OCI-LY7 (cell line): Measurements from ENCODE around the gene PIEZO2. TPM values are rescaled to one million over a fixed set of nuclear protein-coding genes. Genes with fewer than 3 reads are reported as not detected.
A peak's percentile ranks its signal among the peaks of the same experiment; 100 is the strongest.

Experiments
- BruUV-seq: library from RNA; stranded (reverse); fragments of 400-500 nt; replicated peaks from 2 replicates; lab custom pipeline; 2021; lab: Mats Ljungman, UMichigan
- CTCF ChIA-PET: fragments of 300-600 bp; sonication (Branson Sonifier 250); formaldehyde crosslinking; loops from one replicate; lab custom pipeline; 2022; ENCODE audit warnings: antibody characterized with exemption; ENCODE audit not compliant: unreplicated experiment; lab: Charles Lee
- POLR2A ChIA-PET: fragments of 300-600 bp; sonication (Branson Sonifier 250); formaldehyde crosslinking; loops from one replicate; lab custom pipeline; 2022; ENCODE audit warnings: antibody characterized with exemption; lab: Charles Lee
- DNase-seq: peaks from one replicate; pipeline ENCODE4 v3.0.0-alpha.2; 2015; ENCODE audit warnings: low spot score
- H2AFZ ChIP-seq: fragments of 200-600 bp; sonication (generic), shearing (Covaris generic); 2 replicates; pipeline ENCODE4 v1.6.1; 2014; ENCODE audit warnings: mild to moderate bottlenecking, antibody characterized with exemption, low read length, moderate library complexity
- H3K27ac ChIP-seq: fragments of 200-600 bp; sonication (generic); 2 replicates; pipeline ENCODE4 v1.5.1; 2014; ENCODE audit warnings: mixed run types, low read depth, mild to moderate bottlenecking, moderate library complexity, low read length, inconsistent platforms; ENCODE audit not compliant: poor library complexity, severe bottlenecking
- H3K36me3 ChIP-seq: fragments of 200-600 bp; sonication (generic); 2 replicates; pipeline ENCODE4 v1.6.1; 2014; ENCODE audit warnings: mild to moderate bottlenecking, antibody characterized with exemption, low read length, moderate library complexity, mixed read lengths; ENCODE audit not compliant: insufficient read depth
- H3K4me1 ChIP-seq: fragments of 200-600 bp; sonication (generic); 2 replicates; pipeline ENCODE4 v1.5.1; 2014; ENCODE audit warnings: mild to moderate bottlenecking, low read length; ENCODE audit not compliant: insufficient read depth, poor library complexity, severe bottlenecking
- H3K4me2 ChIP-seq: fragments of 200-600 bp; sonication (generic); 2 replicates; pipeline ENCODE4 v1.6.1; 2014; ENCODE audit warnings: mild to moderate bottlenecking, low read length
- H3K4me3 ChIP-seq: fragments of 200-600 bp; sonication (generic); 2 replicates; pipeline ENCODE4 v1.5.1; 2014; ENCODE audit warnings: mild to moderate bottlenecking, low read depth, low read length; ENCODE audit not compliant: poor library complexity, severe bottlenecking
- H3K79me2 ChIP-seq: fragments of 200-600 bp; sonication (generic); 2 replicates; pipeline ENCODE4 v1.6.1; 2016; ENCODE audit warnings: low read depth, mild to moderate bottlenecking, low read length, moderate library complexity, mixed read lengths; ENCODE audit not compliant: insufficient read depth
- H3K9me2 ChIP-seq: fragments of 200-600 bp; sonication (generic); 2 replicates; pipeline ENCODE4 v1.6.1; 2016; ENCODE audit warnings: mild to moderate bottlenecking, low read length, mixed read lengths; ENCODE audit not compliant: insufficient read depth
- H3K9me3 ChIP-seq: fragments of 200-600 bp; sonication (generic); 2 replicates; pipeline ENCODE4 v1.6.1; 2014; ENCODE audit warnings: mild to moderate bottlenecking, mixed run types, low read length, mixed read lengths
- H4K20me1 ChIP-seq: fragments of 200-600 bp; sonication (generic); 2 replicates; pipeline ENCODE4 v1.6.1; 2014; ENCODE audit warnings: mild to moderate bottlenecking, antibody characterized with exemption, low read length, moderate library complexity, mixed read lengths; ENCODE audit not compliant: insufficient read depth
- CTCF ChIP-seq: fragments of 200-600 bp; sonication (generic); conservative IDR thresholded peaks from 2 replicates; pipeline ENCODE4 v1.5.1; 2014; ENCODE audit warnings: mild to moderate bottlenecking, antibody characterized with exemption, low read length, moderate library complexity, mixed read lengths
- EZH2phosphoT487 ChIP-seq: fragments of 200-600 bp; sonication (generic); IDR thresholded peaks from 2 replicates; pipeline ENCODE4 v1.6.1; 2018; ENCODE audit warnings: low read depth, borderline replicate concordance, mild to moderate bottlenecking, mixed run types, antibody characterized with exemption, low read length, moderate library complexity, mixed read lengths
- intact Hi-C: fragments of 100-400 bp; cut with micrococcal nuclease; formaldehyde crosslinking; loops from one replicate; pipeline ENCODE4 v1.10.0; 2022; ENCODE audit not compliant: unreplicated experiment
- total RNA-seq, 2 experiments: library from RNA; depleted of rRNA in 1 of 2; stranded (reverse); fragments of >200 nt in 1 of 2; shearing (Covaris generic) in 1 of 2; gene quantifications; 2 replicates each; pipeline ENCODE4 v1.2.3, GENCODE V29; 2014 to 2022

Gene PIEZO2
- total RNA-seq, 2 experiments from 2014 or later: 0.95 to 3.3 TPM

GRCh38 chr18:10851824-10852319 is 297.5 kb downstream of the PIEZO2 start:
- BruUV-seq: no TSS peak

DNA sequence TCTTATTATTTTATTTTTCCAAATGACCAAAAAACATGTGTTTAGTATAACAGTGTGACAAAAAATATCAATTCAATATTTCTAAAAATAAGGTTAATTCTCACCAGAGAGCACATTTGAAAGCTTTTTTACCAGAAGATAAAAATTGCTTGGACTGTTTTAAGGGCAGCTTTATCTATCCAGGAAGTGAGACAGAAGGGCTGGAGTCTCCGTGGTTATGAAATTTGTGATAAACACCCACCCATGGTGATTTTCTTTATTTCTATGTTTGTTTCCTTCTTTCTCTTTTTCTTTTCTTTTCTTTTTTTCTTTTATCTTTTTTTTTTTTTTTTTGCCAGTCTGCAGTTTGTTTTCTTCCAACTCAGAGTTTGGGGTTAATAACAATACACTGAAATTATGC is 298.5 kb downstream of the PIEZO2 start:
- H3K9me2 ChIP-seq: no peaks in the 10 kb centered on the region
- intact Hi-C loops: loop anchor here (1.0 to 10.0 kb wide), 5 partner anchors 64 to 664 kb away; no protein-coding TSS in a partner anchor
- peaks cover 25% of the 10 kb centered on the region for H3K4me1 ChIP-seq
- no peak overlapping the region for H3K4me3 ChIP-seq
- ChIA-PET CTCF (interaction anchor here (0.8 to 2.9 kb wide), 4 partner anchors 9 to 303 kb away, joined by 3 to 26 read pairs (median 6); no protein-coding TSS in a partner anchor), POLR2A (interaction anchor here (0.7 to 3.5 kb wide), 14 partner anchors 8 to 1129 kb away, joined by 3 to 16 read pairs (median 4); no protein-coding TSS in a partner anchor)
- no peak for TF ChIP-seq EZH2phosphoT487
- TF ChIP-seq CTCF: no peak
- no peak overlapping the region for H3K27ac ChIP-seq
- no peak overlapping the region for H3K4me2 ChIP-seq
- BruUV-seq: no TSS peak
- H3K36me3 ChIP-seq: no peaks in the 10 kb centered on the region
- no peaks in the 10 kb centered on the region for H4K20me1 ChIP-seq
- H2AFZ ChIP-seq: 0 out of 2 replicates have a peak overlapping the region, but pooled peaks have one; percentile 19
- no peaks in the 10 kb centered on the region for H3K79me2 ChIP-seq
- H3K9me3 ChIP-seq: no peaks in the 10 kb centered on the region
- no peak for DNase-seq

More at GRCh38 chr18:10851824-10852319, 297.5 kb downstream of the PIEZO2 start:
- peak overlapping the region; percentile 0 for H3K27ac ChIP-seq
- CTCF ChIA-PET: interaction anchor here (1.3 to 2.9 kb wide), 3 partner anchors 66 to 302 kb away, joined by 3 to 26 read pairs (median 8); no protein-coding TSS in a partner anchor
- H3K4me2 ChIP-seq: peak overlapping the region; percentile 21; the same call in 1 of the 2 replicates
- no peaks in the 10 kb centered on the region for H3K36me3 ChIP-seq
- H3K4me1 ChIP-seq: peaks cover 25% of the 10 kb centered on the region
- H3K79me2 ChIP-seq: no peaks in the 10 kb centered on the region
- peak; percentile 80 for DNase-seq
- H3K4me3 ChIP-seq: no peak overlapping the region
- H2AFZ ChIP-seq: peak overlapping the region; percentile 63; the same call in 1 of the 2 replicates
- POLR2A ChIA-PET: interaction anchor here (0.5 to 3.5 kb wide), 12 partner anchors 9 to 725 kb away, joined by 3 to 16 read pairs (median 5); no protein-coding TSS in a partner anchor
- H4K20me1 ChIP-seq: no peaks in the 10 kb centered on the region
- H3K9me3 ChIP-seq: no peaks in the 10 kb centered on the region
- H3K9me2 ChIP-seq: no peaks in the 10 kb centered on the region
- peak; percentile 97 for TF ChIP-seq CTCF
- no peak for TF ChIP-seq EZH2phosphoT487
- intact Hi-C loops: loop anchor here (1.0 to 10.0 kb wide), 6 partner anchors 65 to 663 kb away; no protein-coding TSS in a partner anchor
